WERI-Rb-1 (cell line): ENCODE measurements around the gene ITPK1.

Experiments used
- DNase-seq: peaks from one replicate; pipeline ENCODE4 v3.0.0-alpha.2; 2020
- H3K27ac ChIP-seq: fragments of 250-450 bp; sonication (Bioruptor Pico); 2 replicates; pipeline ENCODE4 v1.5.1; 2020; ENCODE audit warnings: mild to moderate bottlenecking, moderate library complexity
- H3K27me3 ChIP-seq: fragments of 250-450 bp; sonication (Bioruptor Pico); 2 replicates; pipeline ENCODE4 v1.5.1; 2021; ENCODE audit warnings: mild to moderate bottlenecking, low read depth, moderate library complexity; ENCODE audit not compliant: insufficient read depth, severe bottlenecking
- H3K36me3 ChIP-seq: fragments of 250-450 bp; sonication (Bioruptor Pico); 2 replicates; pipeline ENCODE4 v1.5.1; 2020; ENCODE audit warnings: mild to moderate bottlenecking, moderate library complexity
- H3K4me3 ChIP-seq: 2 replicates; pipeline ENCODE4 v1.5.1; 2011; ENCODE audit warnings: low read depth, mild to moderate bottlenecking, control low read depth, low read length
- H3K9me3 ChIP-seq: fragments of 250-450 bp; sonication (Bioruptor Pico); 2 replicates; pipeline ENCODE4 v1.5.1; 2021; ENCODE audit warnings: mild to moderate bottlenecking, moderate library complexity; ENCODE audit not compliant: severe bottlenecking
- TF ChIP-seq, protein P1 (sequence below): IDR thresholded peaks from 2 replicates; pipeline ENCODE4 v1.5.1; 2011; ENCODE audit warnings: low read depth, mild to moderate bottlenecking, control low read depth, inconsistent platforms, low read length

The ITPK1 gene

DNA sequence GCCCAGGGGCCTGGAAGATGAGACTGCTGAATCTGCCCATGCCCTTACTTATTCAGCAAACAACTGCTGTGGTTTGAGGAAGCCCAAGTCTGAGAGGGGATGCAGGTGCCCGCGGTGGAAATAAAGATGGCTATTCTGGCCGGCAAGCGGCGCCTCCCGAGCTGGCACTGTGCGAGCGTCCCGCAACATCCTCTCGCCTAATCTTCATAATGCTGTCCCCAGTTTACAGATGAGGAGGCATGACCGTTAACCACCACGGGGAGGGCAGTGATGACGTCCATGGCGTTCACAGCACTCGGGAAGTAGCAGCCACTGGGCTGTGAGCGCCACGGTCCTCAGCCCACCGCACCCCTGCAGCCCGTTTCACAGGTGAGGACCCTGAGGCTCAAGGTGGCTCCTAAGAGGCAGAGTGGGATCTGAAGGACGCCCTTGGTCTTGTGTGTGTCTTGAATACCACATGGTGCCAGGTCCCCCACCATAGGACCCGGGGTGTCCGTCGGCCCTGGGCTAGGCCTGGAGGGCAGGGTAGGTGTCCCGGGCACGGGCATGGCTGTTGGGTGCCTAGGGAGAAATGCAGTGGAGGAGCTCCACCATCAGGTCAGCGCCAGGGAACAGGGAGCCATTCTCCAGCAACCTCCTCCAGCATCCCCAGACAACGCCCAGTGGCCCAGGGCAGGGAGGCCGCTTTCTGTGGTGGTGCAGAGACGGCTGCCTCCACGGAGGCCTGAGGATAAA lies 172.6 kb downstream of the ITPK1 start:
- H3K4me3 ChIP-seq: no peak overlapping the region
- no peaks in the 10 kb centered on the region for H3K27me3 ChIP-seq
- H3K9me3 ChIP-seq: no peaks in the 10 kb centered on the region
- H3K36me3 ChIP-seq: peaks cover 8% of the 10 kb centered on the region
- TF ChIP-seq, protein P1, sequence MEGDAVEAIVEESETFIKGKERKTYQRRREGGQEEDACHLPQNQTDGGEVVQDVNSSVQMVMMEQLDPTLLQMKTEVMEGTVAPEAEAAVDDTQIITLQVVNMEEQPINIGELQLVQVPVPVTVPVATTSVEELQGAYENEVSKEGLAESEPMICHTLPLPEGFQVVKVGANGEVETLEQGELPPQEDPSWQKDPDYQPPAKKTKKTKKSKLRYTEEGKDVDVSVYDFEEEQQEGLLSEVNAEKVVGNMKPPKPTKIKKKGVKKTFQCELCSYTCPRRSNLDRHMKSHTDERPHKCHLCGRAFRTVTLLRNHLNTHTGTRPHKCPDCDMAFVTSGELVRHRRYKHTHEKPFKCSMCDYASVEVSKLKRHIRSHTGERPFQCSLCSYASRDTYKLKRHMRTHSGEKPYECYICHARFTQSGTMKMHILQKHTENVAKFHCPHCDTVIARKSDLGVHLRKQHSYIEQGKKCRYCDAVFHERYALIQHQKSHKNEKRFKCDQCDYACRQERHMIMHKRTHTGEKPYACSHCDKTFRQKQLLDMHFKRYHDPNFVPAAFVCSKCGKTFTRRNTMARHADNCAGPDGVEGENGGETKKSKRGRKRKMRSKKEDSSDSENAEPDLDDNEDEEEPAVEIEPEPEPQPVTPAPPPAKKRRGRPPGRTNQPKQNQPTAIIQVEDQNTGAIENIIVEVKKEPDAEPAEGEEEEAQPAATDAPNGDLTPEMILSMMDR: no peak
- H3K27ac ChIP-seq: no peak overlapping the region
- DNase-seq: no peak

GRCh38 chr14:92942576-92942975 lies 173.1 kb downstream of the ITPK1 start:
- H3K27me3 ChIP-seq: no peaks in the 10 kb centered on the region
- no peak overlapping the region for H3K27ac ChIP-seq
- TF ChIP-seq, protein P1: no peak
- no peaks in the 10 kb centered on the region for H3K9me3 ChIP-seq
- no peak for DNase-seq
- H3K36me3 ChIP-seq: peaks cover 8% of the 10 kb centered on the region
- H3K4me3 ChIP-seq: no peak overlapping the region

DNA sequence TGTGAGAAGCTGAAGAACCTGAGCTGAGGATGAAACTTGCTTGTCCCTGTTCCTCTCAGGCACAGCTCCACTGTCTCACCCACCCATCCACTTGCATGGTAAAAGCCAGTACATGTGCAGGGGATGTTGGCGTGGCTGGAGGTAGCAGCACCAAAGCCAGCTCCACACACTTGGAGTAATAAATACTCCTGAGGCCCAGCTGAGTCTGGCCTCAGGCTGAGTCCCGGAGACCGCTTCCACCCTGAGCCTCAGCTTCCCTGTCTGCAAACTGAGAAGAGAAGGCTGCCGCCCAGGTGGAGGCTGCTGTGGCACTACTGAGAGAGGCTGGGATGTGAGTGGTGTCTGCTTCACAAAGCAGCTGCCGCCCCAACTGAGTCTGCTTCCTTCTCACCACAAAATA lies 173.6 kb downstream of the ITPK1 start:
- H3K27me3 ChIP-seq: no peaks in the 10 kb centered on the region
- TF ChIP-seq, protein P1: no peak
- DNase-seq: no peak
- no peak overlapping the region for H3K27ac ChIP-seq
- H3K4me3 ChIP-seq: no peak overlapping the region
- H3K9me3 ChIP-seq: no peaks in the 10 kb centered on the region
- peaks cover 8% of the 10 kb centered on the region for H3K36me3 ChIP-seq

DNA sequence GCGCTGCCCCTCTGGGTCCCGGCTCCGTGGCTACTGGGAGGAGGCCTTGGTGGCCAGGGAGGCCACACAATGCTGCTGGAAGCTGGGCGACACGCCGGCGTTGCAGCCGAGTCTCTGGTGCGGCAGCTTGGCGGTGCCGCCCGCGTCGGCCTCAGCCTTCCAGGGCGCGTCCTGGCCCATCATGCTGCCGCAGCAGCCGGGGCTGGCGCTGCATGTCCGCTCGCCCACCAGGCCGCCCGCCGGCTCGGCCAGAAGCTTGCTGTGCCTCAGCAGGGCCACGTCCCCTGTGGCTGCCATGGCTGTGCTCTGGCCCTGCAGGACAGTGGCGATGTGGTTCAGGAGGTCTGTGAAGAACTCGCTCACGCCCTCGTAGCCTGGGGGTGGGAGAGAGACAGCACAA lies 174.2 kb downstream of the ITPK1 start:
- no peak overlapping the region for H3K27ac ChIP-seq
- no peaks in the 10 kb centered on the region for H3K9me3 ChIP-seq
- H3K27me3 ChIP-seq: no peaks in the 10 kb centered on the region
- DNase-seq: no peak
- TF ChIP-seq, protein P1: no peak
- no peak overlapping the region for H3K4me3 ChIP-seq
- H3K36me3 ChIP-seq: peaks cover 8% of the 10 kb centered on the region

GRCh38 chr14:92940543-92940942 lies 175.2 kb downstream of the ITPK1 start:
- no peaks in the 10 kb centered on the region for H3K9me3 ChIP-seq

More at GRCh38 chr14:92940543-92940942, 175.2 kb downstream of the ITPK1 start:
- no peaks in the 10 kb centered on the region for H3K27me3 ChIP-seq
- peaks cover 8% of the 10 kb centered on the region for H3K36me3 ChIP-seq
- TF ChIP-seq, protein P1: no peak
- DNase-seq: no peak
- no peak overlapping the region for H3K4me3 ChIP-seq
- no peak overlapping the region for H3K27ac ChIP-seq
